Panc1 (cell line): ENCODE results near the gene ITGA3.

Experiments used
- POLR2AphosphoS5 ChIP-seq: IDR thresholded peaks from 2 replicates; pipeline ENCODE4 v1.6.1; 2012; ENCODE audit warnings: mild to moderate bottlenecking, low read depth, low read length, moderate library complexity
- TF ChIP-seq, protein P1 (sequence below): fragments of 450-650 bp; IDR thresholded peaks from 2 replicates; pipeline ENCODE4 v1.5.1; 2017; ENCODE audit warnings: mild to moderate bottlenecking
- TF ChIP-seq, protein P2 (sequence below), 2 experiments: IDR thresholded peaks; 2 replicates each; pipeline ENCODE4 v1.6.1; 2011 to 2012; ENCODE audit warnings: low read depth in 2 of 2, control low read depth in 1 of 2, low read length in 1 of 2, mild to moderate bottlenecking in 1 of 2, moderate library complexity in 1 of 2; ENCODE audit not compliant: insufficient read depth in 1 of 2

GRCh38 chr17:50114401-50114800, 58.5 kb downstream of the ITGA3 start:
- TF ChIP-seq POLR2AphosphoS5 = no peak
- TF ChIP-seq, protein P1, sequence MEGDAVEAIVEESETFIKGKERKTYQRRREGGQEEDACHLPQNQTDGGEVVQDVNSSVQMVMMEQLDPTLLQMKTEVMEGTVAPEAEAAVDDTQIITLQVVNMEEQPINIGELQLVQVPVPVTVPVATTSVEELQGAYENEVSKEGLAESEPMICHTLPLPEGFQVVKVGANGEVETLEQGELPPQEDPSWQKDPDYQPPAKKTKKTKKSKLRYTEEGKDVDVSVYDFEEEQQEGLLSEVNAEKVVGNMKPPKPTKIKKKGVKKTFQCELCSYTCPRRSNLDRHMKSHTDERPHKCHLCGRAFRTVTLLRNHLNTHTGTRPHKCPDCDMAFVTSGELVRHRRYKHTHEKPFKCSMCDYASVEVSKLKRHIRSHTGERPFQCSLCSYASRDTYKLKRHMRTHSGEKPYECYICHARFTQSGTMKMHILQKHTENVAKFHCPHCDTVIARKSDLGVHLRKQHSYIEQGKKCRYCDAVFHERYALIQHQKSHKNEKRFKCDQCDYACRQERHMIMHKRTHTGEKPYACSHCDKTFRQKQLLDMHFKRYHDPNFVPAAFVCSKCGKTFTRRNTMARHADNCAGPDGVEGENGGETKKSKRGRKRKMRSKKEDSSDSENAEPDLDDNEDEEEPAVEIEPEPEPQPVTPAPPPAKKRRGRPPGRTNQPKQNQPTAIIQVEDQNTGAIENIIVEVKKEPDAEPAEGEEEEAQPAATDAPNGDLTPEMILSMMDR = no peak
- TF ChIP-seq, protein P2, sequence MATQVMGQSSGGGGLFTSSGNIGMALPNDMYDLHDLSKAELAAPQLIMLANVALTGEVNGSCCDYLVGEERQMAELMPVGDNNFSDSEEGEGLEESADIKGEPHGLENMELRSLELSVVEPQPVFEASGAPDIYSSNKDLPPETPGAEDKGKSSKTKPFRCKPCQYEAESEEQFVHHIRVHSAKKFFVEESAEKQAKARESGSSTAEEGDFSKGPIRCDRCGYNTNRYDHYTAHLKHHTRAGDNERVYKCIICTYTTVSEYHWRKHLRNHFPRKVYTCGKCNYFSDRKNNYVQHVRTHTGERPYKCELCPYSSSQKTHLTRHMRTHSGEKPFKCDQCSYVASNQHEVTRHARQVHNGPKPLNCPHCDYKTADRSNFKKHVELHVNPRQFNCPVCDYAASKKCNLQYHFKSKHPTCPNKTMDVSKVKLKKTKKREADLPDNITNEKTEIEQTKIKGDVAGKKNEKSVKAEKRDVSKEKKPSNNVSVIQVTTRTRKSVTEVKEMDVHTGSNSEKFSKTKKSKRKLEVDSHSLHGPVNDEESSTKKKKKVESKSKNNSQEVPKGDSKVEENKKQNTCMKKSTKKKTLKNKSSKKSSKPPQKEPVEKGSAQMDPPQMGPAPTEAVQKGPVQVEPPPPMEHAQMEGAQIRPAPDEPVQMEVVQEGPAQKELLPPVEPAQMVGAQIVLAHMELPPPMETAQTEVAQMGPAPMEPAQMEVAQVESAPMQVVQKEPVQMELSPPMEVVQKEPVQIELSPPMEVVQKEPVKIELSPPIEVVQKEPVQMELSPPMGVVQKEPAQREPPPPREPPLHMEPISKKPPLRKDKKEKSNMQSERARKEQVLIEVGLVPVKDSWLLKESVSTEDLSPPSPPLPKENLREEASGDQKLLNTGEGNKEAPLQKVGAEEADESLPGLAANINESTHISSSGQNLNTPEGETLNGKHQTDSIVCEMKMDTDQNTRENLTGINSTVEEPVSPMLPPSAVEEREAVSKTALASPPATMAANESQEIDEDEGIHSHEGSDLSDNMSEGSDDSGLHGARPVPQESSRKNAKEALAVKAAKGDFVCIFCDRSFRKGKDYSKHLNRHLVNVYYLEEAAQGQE (IDR thresholded peaks at IDR 0.05; ENCODE audit: insufficient read depth in 1 of 2, low read depth in 2 of 2, low read length in 1 of 2) = no peak
